Testis (tissue), 2 donors: ENCODE results near the gene NEK9.

ENCODE experiments used
- POLR2A ChIP-seq: fragments of 450-650 bp; IDR thresholded peaks from one replicate; pipeline ENCODE4 v1.6.1; 2017; ENCODE audit warnings: antibody characterized with exemption, mild to moderate bottlenecking, moderate library complexity
- TF ChIP-seq, protein P1 (sequence below), 3 experiments: fragments of 450-650 bp in 2 of 3; fragments of 200-600 bp in 1 of 3; sonication (generic) in 1 of 3; IDR thresholded peaks; one replicate each; pipeline ENCODE4 v1.5.1; 2016 to 2019; ENCODE audit warnings: antibody characterized with exemption in 3 of 3, mild to moderate bottlenecking in 2 of 3, moderate library complexity in 1 of 3

DNA sequence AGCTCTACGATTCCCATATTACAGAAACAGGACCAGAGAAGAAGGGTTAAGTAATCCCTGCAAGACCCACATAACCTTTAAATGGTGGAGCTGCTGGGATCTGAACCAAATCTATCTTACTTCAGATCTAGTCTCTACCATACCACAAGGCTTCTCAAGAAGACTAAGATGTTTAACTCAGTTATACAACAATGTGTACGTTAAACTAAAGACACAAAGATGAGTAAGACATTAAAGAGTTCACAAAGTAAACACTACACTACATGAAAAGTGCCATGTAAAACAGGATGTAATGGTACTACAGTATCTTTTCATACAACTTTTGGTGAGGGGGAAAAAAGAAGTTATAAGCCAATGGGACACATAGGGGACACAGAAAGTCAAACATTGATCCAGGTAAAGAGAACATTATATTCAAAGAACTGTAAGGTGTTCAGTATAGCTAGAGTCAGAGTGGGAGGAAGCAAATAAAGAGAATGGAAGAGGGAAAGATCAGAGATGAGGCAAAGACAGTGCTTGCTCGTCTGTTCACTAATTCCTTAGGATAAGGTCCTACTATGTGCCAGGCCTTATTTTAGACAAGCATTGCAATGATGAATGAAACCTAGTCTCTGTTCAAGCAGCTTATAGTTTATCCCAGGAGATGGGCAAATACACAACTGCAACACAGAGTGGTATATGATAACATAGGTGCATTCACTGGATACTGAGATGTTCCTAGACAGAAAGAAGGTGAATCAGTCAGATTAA is 41.9 kb upstream of the NEK9 start:
- TF ChIP-seq, protein P1, sequence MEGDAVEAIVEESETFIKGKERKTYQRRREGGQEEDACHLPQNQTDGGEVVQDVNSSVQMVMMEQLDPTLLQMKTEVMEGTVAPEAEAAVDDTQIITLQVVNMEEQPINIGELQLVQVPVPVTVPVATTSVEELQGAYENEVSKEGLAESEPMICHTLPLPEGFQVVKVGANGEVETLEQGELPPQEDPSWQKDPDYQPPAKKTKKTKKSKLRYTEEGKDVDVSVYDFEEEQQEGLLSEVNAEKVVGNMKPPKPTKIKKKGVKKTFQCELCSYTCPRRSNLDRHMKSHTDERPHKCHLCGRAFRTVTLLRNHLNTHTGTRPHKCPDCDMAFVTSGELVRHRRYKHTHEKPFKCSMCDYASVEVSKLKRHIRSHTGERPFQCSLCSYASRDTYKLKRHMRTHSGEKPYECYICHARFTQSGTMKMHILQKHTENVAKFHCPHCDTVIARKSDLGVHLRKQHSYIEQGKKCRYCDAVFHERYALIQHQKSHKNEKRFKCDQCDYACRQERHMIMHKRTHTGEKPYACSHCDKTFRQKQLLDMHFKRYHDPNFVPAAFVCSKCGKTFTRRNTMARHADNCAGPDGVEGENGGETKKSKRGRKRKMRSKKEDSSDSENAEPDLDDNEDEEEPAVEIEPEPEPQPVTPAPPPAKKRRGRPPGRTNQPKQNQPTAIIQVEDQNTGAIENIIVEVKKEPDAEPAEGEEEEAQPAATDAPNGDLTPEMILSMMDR (IDR thresholded peaks at IDR 0.05): no peak
- TF ChIP-seq POLR2A: no peak
